Spleen (tissue), 7 donors: ENCODE results near the gene TMEM214.

ENCODE experiments used
- POLR2A ChIP-seq, 3 donors: fragments of 450-650 bp; IDR thresholded peaks; one replicate each; pipeline ENCODE4 v1.5.1; 2017; ENCODE audit warnings: antibody characterized with exemption in 3 of 3, mild to moderate bottlenecking in 1 of 3
- TF ChIP-seq, protein P1 (sequence below), 11 experiments: fragments of 200-600 bp in 7 of 11; fragments of 450-650 bp in 4 of 11; sonication (generic) in 4 of 11; IDR thresholded peaks in 8 of 11; conservative IDR thresholded peaks in 3 of 11; 1 replicate in 7 of 11; 2 replicates in 4 of 11; pipeline versions ENCODE4 v1.4.0 to v1.8.0; 2016 to 2021; ENCODE audit warnings: antibody characterized with exemption in 11 of 11, inconsistent platforms in 4 of 11, mild to moderate bottlenecking in 1 of 11
- donor health status: DM: no; HTN: no; CAD: no; lungs with moderate emphysema.
- donor health status: DM: no; HTN: no; CAD: no.
- donor health status: DM: no; HTN: no; CAD: no.

DNA sequence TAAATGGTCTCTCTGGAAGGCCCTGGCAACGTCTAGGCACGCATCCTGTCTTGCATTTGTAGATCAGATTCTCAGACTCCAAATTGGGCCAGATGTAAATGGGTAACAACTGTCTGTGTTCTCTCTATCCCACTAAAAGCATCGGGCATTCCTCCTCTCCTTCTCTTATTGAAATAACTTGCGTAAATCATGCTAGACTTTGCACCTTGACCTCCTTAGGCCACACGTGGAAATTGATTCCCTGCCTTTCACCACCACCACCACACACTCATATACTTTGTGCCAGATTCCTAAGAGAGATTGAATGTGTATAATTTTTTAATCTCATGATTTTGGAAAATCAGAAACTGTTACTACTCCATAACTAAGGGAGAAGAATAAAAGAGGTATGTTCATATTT, 41.0 kb upstream of the TMEM214 start:
- TF ChIP-seq, protein P1, sequence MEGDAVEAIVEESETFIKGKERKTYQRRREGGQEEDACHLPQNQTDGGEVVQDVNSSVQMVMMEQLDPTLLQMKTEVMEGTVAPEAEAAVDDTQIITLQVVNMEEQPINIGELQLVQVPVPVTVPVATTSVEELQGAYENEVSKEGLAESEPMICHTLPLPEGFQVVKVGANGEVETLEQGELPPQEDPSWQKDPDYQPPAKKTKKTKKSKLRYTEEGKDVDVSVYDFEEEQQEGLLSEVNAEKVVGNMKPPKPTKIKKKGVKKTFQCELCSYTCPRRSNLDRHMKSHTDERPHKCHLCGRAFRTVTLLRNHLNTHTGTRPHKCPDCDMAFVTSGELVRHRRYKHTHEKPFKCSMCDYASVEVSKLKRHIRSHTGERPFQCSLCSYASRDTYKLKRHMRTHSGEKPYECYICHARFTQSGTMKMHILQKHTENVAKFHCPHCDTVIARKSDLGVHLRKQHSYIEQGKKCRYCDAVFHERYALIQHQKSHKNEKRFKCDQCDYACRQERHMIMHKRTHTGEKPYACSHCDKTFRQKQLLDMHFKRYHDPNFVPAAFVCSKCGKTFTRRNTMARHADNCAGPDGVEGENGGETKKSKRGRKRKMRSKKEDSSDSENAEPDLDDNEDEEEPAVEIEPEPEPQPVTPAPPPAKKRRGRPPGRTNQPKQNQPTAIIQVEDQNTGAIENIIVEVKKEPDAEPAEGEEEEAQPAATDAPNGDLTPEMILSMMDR (IDR thresholded peaks at IDR 0.05 in 8 of 11, conservative IDR thresholded peaks at IDR 0.05 in 3 of 11): no peak
- no peak for TF ChIP-seq POLR2A (IDR thresholded peaks at IDR 0.05)
